Naive thymus-derived CD4-positive, alpha-beta T cell (primary cell): ENCODE results near the gene ECSIT. TPM values are rescaled to one million over a fixed set of nuclear protein-coding genes. Genes with fewer than 3 reads are reported as not detected.

Source experiments
- ATAC-seq: fragments of 150-1000 bp; cut with Tn5 transposase; 2 replicates; pipeline ENCODE4 v1.10.0; 2021; ENCODE audit warnings: mild to moderate bottlenecking, moderate library complexity
- CTCF ChIA-PET: fragments of 350-600 bp; sonication (Branson Sonifier 250); formaldehyde crosslinking; loops from one replicate; lab custom pipeline; 2021; ENCODE audit warnings: antibody characterized with exemption; lab: Charles Lee
- POLR2A ChIA-PET: fragments of 350-600 bp; sonication (Branson Sonifier 250); formaldehyde crosslinking; loops from one replicate; lab custom pipeline; 2021; ENCODE audit warnings: antibody characterized with exemption, inconsistent platforms; lab: Charles Lee
- DNase-seq, 9 donors: peaks; one replicate each; pipeline versions ENCODE4 v3.0.0 to v3.0.0-alpha.2; 2020 to 2022; ENCODE audit warnings: mixed read lengths in 1 of 9
- H3K27ac ChIP-seq: one replicate; pipeline ENCODE4 v1.7.0; 2013; ENCODE audit warnings: mild to moderate bottlenecking, low read depth, low read length, moderate library complexity
- H3K27me3 ChIP-seq, 2 donors: one replicate each; pipeline ENCODE4 v1.7.0; 2013; ENCODE audit warnings: low read length in 2 of 2, mild to moderate bottlenecking in 2 of 2, moderate library complexity in 2 of 2; ENCODE audit not compliant: control insufficient read depth in 2 of 2, insufficient read depth in 2 of 2
- H3K36me3 ChIP-seq, 3 experiments: 1 replicate in 2 of 3; 2 replicates in 1 of 3; pipeline ENCODE4 v1.7.0; 2013; ENCODE audit warnings: low read length in 3 of 3, mild to moderate bottlenecking in 3 of 3, moderate library complexity in 1 of 3; ENCODE audit not compliant: insufficient read depth in 3 of 3, control insufficient read depth in 2 of 3
- H3K4me1 ChIP-seq, 2 donors: one replicate each; pipeline ENCODE4 v1.7.0; 2013; ENCODE audit warnings: low read length in 2 of 2, mild to moderate bottlenecking in 2 of 2, moderate library complexity in 1 of 2; ENCODE audit not compliant: control insufficient read depth in 2 of 2, insufficient read depth in 2 of 2
- H3K4me3 ChIP-seq: 2 replicates; pipeline ENCODE4 v1.7.0; 2013; ENCODE audit warnings: mild to moderate bottlenecking, low read length
- H3K9me3 ChIP-seq, 3 experiments: 1 replicate in 2 of 3; 2 replicates in 1 of 3; pipeline ENCODE4 v1.7.0; 2013; ENCODE audit warnings: low read length in 3 of 3; ENCODE audit not compliant: control insufficient read depth in 2 of 3
- H3K27ac Mint-ChIP-seq, 9 donors: one replicate each; pipeline ENCODE4 v1.8.0; 2020 to 2022; ENCODE audit warnings: mixed read lengths in 9 of 9, mild to moderate bottlenecking in 8 of 9, moderate library complexity in 5 of 9, inconsistent platforms in 2 of 9
- H3K27me3 Mint-ChIP-seq, 5 donors: one replicate each; pipeline ENCODE4 v1.8.0; 2021 to 2022; ENCODE audit warnings: mixed read lengths in 5 of 5, mild to moderate bottlenecking in 1 of 5
- H3K36me3 Mint-ChIP-seq, 5 donors: one replicate each; pipeline ENCODE4 v1.8.0; 2020 to 2022; ENCODE audit warnings: mixed read lengths in 5 of 5, mild to moderate bottlenecking in 3 of 5, inconsistent platforms in 1 of 5
- H3K4me1 Mint-ChIP-seq, 7 donors: one replicate each; pipeline ENCODE4 v1.8.0; 2020 to 2022; ENCODE audit warnings: mixed read lengths in 7 of 7, mild to moderate bottlenecking in 3 of 7, inconsistent platforms in 1 of 7
- H3K4me3 Mint-ChIP-seq, 10 donors: one replicate each; pipeline ENCODE4 v1.8.0; 2020 to 2022; ENCODE audit warnings: mild to moderate bottlenecking in 10 of 10, mixed read lengths in 10 of 10, moderate library complexity in 6 of 10, inconsistent platforms in 2 of 10
- H3K9me3 Mint-ChIP-seq, 11 donors: one replicate each; pipeline ENCODE4 v1.8.0; 2020 to 2022; ENCODE audit warnings: mixed read lengths in 11 of 11, mild to moderate bottlenecking in 4 of 11, inconsistent platforms in 1 of 11, moderate library complexity in 1 of 11
- intact Hi-C, 2 donors: fragments of 100-400 bp; cut with micrococcal nuclease; formaldehyde crosslinking; loops; one replicate each; pipeline ENCODE4 v1.15.1; 2023
- polyA plus RNA-seq, 2 donors: library from polyadenylated mRNA; unstranded; fragments of 300-500 nt; fragmentation: Illumina TruSeq; gene quantifications; one replicate each; pipeline ENCODE4 v1.2.3, GENCODE V29; 2021
- total RNA-seq, 6 experiments: library from RNA in 5 of 6; stranded (reverse) in 5 of 6; gene quantifications; 1 replicate in 5 of 6; 2 replicates in 1 of 6; pipeline ENCODE4 v1.2.3 and lab custom pipeline; 2021 to 2026

The ECSIT gene
- total and polyA plus RNA-seq, 7 experiments from 2014 or later, result 25.8 to 50.3 (median 36.0) TPM

DNA sequence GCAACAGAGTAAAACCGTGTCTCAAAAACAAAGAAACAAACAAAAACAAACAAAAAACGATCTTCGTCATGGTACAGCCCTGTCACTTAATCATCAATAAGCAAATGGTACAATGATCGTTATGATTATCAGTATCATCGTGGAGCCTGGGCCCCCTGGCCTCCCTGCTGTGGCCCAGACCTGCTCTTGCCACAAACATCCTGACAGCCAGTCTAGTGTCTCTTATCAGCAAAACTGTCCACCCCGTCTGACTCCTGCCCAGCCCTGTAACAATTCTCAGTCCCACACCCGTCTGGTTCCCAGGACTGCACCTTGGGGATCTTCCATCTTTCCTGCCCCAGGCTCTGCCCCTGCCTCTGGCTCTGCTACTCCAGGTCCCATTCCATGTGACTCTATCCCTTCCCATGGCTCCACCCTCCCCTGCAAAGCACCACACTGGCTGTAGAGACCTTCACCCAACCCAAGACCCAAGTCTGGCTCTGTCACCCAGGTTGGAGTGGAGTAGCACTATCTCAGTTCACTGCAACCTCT, 29.0 kb downstream of the ECSIT start:
- Mint-ChIP-seq H3K4me3 (no peak overlapping the region), H3K27ac (no peak overlapping the region), H3K9me3 (no peaks in the 10 kb centered on the region), H3K27me3 (no peaks in the 10 kb centered on the region), H3K4me1 (peaks cover 7 to 15% (median 11%) of the 10 kb centered on the region in 7 donors), H3K36me3 (peaks cover 0 to 22% (median 8%) of the 10 kb centered on the region in 5 donors)
- Histone ChIP-seq H3K4me3 (no peak overlapping the region), H3K36me3 (peaks cover 0 to 30% (median 0%) of the 10 kb centered on the region in 3 experiments), H3K9me3 (no peaks in the 10 kb centered on the region), H3K4me1 (peaks cover 3 to 5% of the 10 kb centered on the region in 2 donors), H3K27ac (no peak overlapping the region), H3K27me3 (no peaks in the 10 kb centered on the region)
- DNase-seq (no peak), ATAC-seq (no peak)
- POLR2A ChIA-PET, result no interaction called here
- CTCF ChIA-PET, result no interaction called here
- intact Hi-C loops, result loop anchor here in 1 of 2 donors (10.0 kb wide), 1 partner anchor 1435 kb away; the partner anchor contains the start of genes CALR and FARSA

DNA sequence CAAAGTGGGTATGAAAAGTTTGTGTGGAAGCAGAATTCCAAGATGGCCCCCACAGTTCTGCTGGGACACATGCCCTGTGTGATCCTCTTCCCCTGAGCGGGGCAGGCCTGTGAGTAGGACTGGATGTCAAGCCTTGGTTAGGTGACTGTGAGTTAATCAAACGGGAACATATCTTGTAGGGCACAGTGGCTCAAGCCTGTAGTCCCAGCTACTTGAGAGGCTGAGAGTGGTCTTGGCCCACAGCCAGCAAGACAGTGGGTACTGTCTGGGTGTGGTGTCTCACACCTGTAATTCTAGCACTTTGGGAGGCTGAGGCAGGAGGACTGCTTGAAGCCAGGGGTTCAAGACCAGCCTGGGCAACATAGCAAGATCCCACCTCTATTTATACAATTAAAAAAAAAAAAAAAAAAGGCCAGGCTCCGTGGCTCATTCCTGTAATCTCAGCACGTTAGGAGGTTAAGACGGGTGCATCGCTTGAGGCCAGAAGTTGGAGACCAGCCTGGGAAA, 29.7 kb downstream of the ECSIT start:
- no peak overlapping the region for H3K27ac Mint-ChIP-seq

DNA sequence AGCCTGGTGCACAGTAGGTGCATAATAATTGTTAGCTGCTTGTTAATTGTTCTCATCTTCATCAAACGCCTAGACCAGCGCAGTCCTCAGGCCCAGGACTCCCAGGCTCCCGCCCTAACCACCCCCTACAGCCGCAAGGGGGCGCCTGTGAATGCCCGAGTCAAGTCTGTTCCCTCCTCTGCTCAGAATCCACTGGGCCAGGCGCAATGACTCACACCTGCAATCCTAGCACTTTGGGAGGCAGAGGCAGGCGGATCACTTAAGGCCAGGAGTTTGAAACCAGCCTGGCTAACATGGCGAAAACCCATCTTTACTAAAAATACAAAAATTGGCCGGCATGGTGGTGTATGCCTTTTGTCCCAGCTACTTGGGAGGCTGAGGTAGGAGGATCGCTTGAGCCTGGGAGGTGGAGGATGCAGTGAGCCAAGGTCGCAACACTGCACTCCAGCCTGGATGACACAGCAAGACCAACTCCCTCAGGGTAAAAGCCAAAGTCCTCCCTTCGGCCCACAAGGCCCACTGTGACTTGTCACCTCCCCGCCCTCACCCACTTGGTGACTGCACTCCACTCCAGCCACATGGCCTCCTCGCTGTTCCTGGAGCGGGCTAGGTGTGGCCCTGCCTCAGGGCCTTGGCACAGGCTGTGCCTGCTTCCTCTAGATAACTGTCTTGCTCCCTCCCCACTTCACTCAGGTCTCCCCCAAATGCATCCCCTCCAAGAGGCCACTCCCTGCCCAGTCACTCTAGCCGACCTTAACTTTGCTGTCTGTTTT, 32.4 kb downstream of the ECSIT start:
- Histone ChIP-seq H3K27ac (no peak overlapping the region), H3K36me3 (peaks cover 0 to 38% (median 0%) of the 10 kb centered on the region in 3 experiments), H3K27me3 (no peaks in the 10 kb centered on the region), H3K4me1 (no peaks in the 10 kb centered on the region), H3K4me3 (no peak overlapping the region), H3K9me3 (no peaks in the 10 kb centered on the region)
- DNase-seq, result peak; percentile 27 to 64 (median 49)
- Mint-ChIP-seq H3K4me1 (peaks cover 0 to 11% (median 0%) of the 10 kb centered on the region in 7 donors), H3K27ac (peak overlapping the region in 1 of 9 donors; percentile 51), H3K27me3 (no peaks in the 10 kb centered on the region), H3K36me3 (peaks cover 4 to 22% (median 4%) of the 10 kb centered on the region in 5 donors), H3K9me3 (no peaks in the 10 kb centered on the region), H3K4me3 (no peak overlapping the region)
- CTCF ChIA-PET, result no interaction called here
- POLR2A ChIA-PET, result no interaction called here
- intact Hi-C loops, result loop anchor here (1.0 kb wide), 1 partner anchor 91 kb away; no protein-coding TSS in a partner anchor
- peak; percentile 73 for ATAC-seq

More for the DNA sequence above, 29.7 kb downstream of the ECSIT start:
- Histone ChIP-seq H3K4me3 (no peak overlapping the region), H3K9me3 (no peaks in the 10 kb centered on the region), H3K4me1 (no peaks in the 10 kb centered on the region), H3K27ac (no peak overlapping the region), H3K27me3 (no peaks in the 10 kb centered on the region), H3K36me3 (peaks cover 0 to 34% (median 0%) of the 10 kb centered on the region in 3 experiments)
- H3K4me1 Mint-ChIP-seq, result peaks cover under 1 to 13% (median 5%) of the 10 kb centered on the region in 7 donors
- intact Hi-C loops, result no loop called here
- ATAC-seq (no peak), DNase-seq (no peak)
- CTCF ChIA-PET, result interaction anchor here (0.7 kb wide), 1 partner anchor 72 kb away, joined by 5 read pairs; no protein-coding TSS in a partner anchor
- POLR2A ChIA-PET, result no interaction called here
- no peak overlapping the region for H3K4me3 Mint-ChIP-seq
- peaks cover 0 to 22% (median 8%) of the 10 kb centered on the region in 5 donors for H3K36me3 Mint-ChIP-seq
- H3K27me3 Mint-ChIP-seq, result no peaks in the 10 kb centered on the region
- no peaks in the 10 kb centered on the region for H3K9me3 Mint-ChIP-seq

DNA sequence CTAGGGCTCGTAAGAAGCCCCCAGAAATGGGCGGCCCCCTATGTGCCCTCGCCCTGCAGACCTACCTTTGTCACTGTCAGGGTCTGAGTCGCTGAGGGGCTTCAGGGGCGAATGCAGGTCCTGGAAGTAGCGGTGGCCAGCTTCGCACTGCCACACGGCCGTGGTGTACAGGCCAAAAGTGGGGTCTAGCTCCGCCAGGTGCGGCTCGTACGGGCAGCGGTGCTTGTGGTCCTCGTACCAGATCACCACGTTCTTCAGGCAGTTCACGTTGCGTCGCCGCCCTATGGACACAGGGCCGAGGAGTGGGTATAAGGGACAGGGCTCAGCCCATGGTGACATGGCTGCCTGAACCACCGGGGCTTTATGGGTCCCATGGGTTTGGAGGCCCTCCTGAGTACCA, 33.0 kb downstream of the ECSIT start:
- CTCF ChIA-PET, result no interaction called here
- H3K36me3 ChIP-seq, result peaks cover 0 to 35% (median 0%) of the 10 kb centered on the region in 3 experiments
- no peak overlapping the region for H3K27ac Mint-ChIP-seq

DNA sequence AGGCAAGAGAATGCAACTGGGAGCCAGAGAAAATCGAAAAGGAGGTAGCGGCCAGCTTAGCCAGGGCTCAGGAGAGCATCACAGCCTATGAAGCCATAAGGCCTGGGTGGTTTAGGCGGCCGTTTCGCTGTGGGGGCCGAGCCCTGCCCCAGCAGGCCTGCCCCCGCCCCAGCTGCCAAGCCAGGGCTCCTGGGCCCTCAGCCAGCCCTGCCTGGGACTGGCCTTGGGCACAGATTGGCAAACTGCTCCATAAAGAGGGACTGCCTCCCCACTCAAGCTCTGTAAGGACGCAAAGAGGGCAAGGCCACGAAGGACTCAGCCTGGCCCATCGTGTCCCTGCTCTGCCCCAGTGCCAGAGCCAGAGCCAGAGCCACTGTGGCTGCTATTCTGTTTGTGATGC, 33.5 kb downstream of the ECSIT start:
- intact Hi-C loops, result no loop called here
- CTCF ChIA-PET, result interaction anchor here (0.6 kb wide), 1 partner anchor 470 kb away, joined by 3 read pairs; no protein-coding TSS in a partner anchor

More for the DNA sequence above, 33.0 kb downstream of the ECSIT start:
- Mint-ChIP-seq H3K9me3 (peaks cover 0 to under 1% (median 0%) of the 10 kb centered on the region in 11 donors), H3K27me3 (no peaks in the 10 kb centered on the region), H3K36me3 (peaks cover 6 to 22% (median 7%) of the 10 kb centered on the region in 5 donors), H3K4me3 (no peak overlapping the region), H3K4me1 (peaks cover 0 to 8% (median 0%) of the 10 kb centered on the region in 7 donors)
- DNase-seq (no peak), ATAC-seq (no peak)
- no peak overlapping the region for H3K4me3 ChIP-seq
- no peaks in the 10 kb centered on the region for H3K9me3 ChIP-seq
- no peaks in the 10 kb centered on the region for H3K4me1 ChIP-seq
- intact Hi-C loops, result loop anchor here (1.0 kb wide), 1 partner anchor 91 kb away; no protein-coding TSS in a partner anchor
- H3K27ac ChIP-seq, result no peak overlapping the region
- POLR2A ChIA-PET, result no interaction called here
- H3K27me3 ChIP-seq, result no peaks in the 10 kb centered on the region

DNA sequence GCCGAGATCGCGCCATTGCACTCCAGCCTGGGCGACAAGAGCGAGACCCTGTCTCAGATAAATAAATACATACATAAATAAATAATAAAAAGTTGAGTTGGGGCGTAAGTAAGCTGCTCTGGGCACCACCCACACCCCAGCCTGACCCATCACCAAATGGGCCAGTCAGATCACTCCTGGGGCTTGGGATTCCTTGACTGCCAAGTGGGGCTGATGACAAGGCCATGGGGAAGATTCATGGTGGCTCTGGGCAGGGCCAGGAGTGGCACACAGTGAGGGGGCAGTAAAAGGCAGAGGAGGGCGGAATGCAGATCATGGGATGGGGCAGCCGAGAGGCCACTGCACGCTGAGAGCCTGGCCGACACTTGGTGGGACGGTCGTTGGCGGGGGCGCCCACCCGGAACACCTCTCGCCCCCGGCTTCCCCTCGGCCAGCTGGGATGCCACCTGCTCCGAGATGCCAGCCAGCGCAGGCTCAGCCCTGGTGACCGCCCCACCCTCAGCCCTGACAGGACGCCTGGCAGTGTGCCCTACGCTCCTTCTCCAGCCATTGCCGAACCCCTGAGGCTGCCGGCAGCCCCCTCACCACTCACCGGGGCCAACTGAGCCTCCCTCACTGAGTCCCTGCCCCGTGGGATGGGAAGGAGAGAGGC, 34.2 kb downstream of the ECSIT start:
- H3K4me3 Mint-ChIP-seq, result no peak overlapping the region
- peaks cover 0 to 3% (median 0%) of the 10 kb centered on the region in 11 donors for H3K9me3 Mint-ChIP-seq
- POLR2A ChIA-PET, result no interaction called here
- Histone ChIP-seq H3K4me1 (no peaks in the 10 kb centered on the region), H3K27me3 (no peaks in the 10 kb centered on the region), H3K36me3 (peaks cover 0 to 46% (median 0%) of the 10 kb centered on the region in 3 experiments), H3K4me3 (no peak overlapping the region), H3K9me3 (no peaks in the 10 kb centered on the region), H3K27ac (no peak overlapping the region)
- DNase-seq (no peak), ATAC-seq (no peak)
- intact Hi-C loops, result no loop called here
- no peak overlapping the region for H3K27ac Mint-ChIP-seq
- CTCF ChIA-PET, result interaction anchor here (0.6 kb wide), 1 partner anchor 471 kb away, joined by 3 read pairs; no protein-coding TSS in a partner anchor
- H3K4me1 Mint-ChIP-seq, result peaks cover 0 to 4% (median 0%) of the 10 kb centered on the region in 7 donors
- H3K36me3 Mint-ChIP-seq, result peaks cover 10 to 27% (median 16%) of the 10 kb centered on the region in 5 donors
- H3K27me3 Mint-ChIP-seq, result no peaks in the 10 kb centered on the region

More for the DNA sequence above, 33.5 kb downstream of the ECSIT start:
- Mint-ChIP-seq H3K36me3 (peaks cover 5 to 26% (median 11%) of the 10 kb centered on the region in 5 donors), H3K27ac (no peak overlapping the region), H3K4me3 (no peak overlapping the region), H3K27me3 (no peaks in the 10 kb centered on the region), H3K9me3 (peaks cover 0 to 3% (median 0%) of the 10 kb centered on the region in 11 donors), H3K4me1 (peaks cover 0 to 8% (median 0%) of the 10 kb centered on the region in 7 donors)
- H3K27me3 ChIP-seq, result no peaks in the 10 kb centered on the region
- H3K27ac ChIP-seq, result no peak overlapping the region
- H3K4me1 ChIP-seq, result no peaks in the 10 kb centered on the region
- POLR2A ChIA-PET, result no interaction called here
- H3K9me3 ChIP-seq, result no peaks in the 10 kb centered on the region
- DNase-seq (no peak), ATAC-seq (no peak)
- H3K36me3 ChIP-seq, result peaks cover 0 to 39% (median 0%) of the 10 kb centered on the region in 3 experiments
- no peak overlapping the region for H3K4me3 ChIP-seq
